Measurements from ENCODE around the gene UBA6. TPM values are rescaled to one million over a fixed set of nuclear protein-coding genes. Genes with fewer than 3 reads are reported as not detected.

The UBA6 gene
- total RNA-seq, 1 donor from 2014 or later: 20.5 TPM

GRCh38 chr4:67604749-67605148 lies 96.2 kb downstream of the UBA6 start:
- intact Hi-C loops (cut with DNase I): no loop called here
- DNase-seq (no peak), ATAC-seq (ENCODE audit: poor library complexity) (no peak)

GRCh38 chr4:67604029-67604381 lies 97.0 kb downstream of the UBA6 start:
- DNase-seq: no peak
- no peak for ATAC-seq (ENCODE audit: poor library complexity)
- intact Hi-C loops (cut with DNase I): no loop called here

- ATAC-seq (ENCODE audit: poor library complexity) (no peak), DNase-seq (no peak)
- intact Hi-C loops (cut with DNase I): no loop called here
These were observed 97.5 kb downstream of the UBA6 start for GRCh38 chr4:67603310-67604028.

GRCh38 chr4:67593741-67594175 lies 107.2 kb downstream of the UBA6 start:
- DNase-seq (no peak), ATAC-seq (ENCODE audit: poor library complexity) (peak; percentile 85)
- intact Hi-C loops (cut with DNase I): no loop called here

GRCh38 chr4:67587156-67587555 lies 113.8 kb downstream of the UBA6 start:
- no peak for DNase-seq
- ATAC-seq (ENCODE audit: poor library complexity): no peak
- intact Hi-C loops (cut with DNase I): no loop called here

- intact Hi-C loops (cut with DNase I): no loop called here
- no peak for DNase-seq
- no peak for ATAC-seq (ENCODE audit: poor library complexity)
These were observed 116.5 kb downstream of the UBA6 start for GRCh38 chr4:67584496-67584895.

- ATAC-seq (ENCODE audit: poor library complexity): no peak
- intact Hi-C loops (cut with DNase I): no loop called here
- no peak for DNase-seq
These were observed 119.0 kb downstream of the UBA6 start for GRCh38 chr4:67581913-67582312.

GRCh38 chr4:67581208-67581857 lies 119.6 kb downstream of the UBA6 start:
- ATAC-seq (ENCODE audit: poor library complexity): no peak
- DNase-seq: no peak
- intact Hi-C loops (cut with DNase I): no loop called here

- ATAC-seq (ENCODE audit: poor library complexity) (no peak), DNase-seq (no peak)
- intact Hi-C loops (cut with DNase I): no loop called here
These were observed 120.4 kb downstream of the UBA6 start for GRCh38 chr4:67580577-67580976.

- ATAC-seq (ENCODE audit: poor library complexity) (no peak), DNase-seq (no peak)
- intact Hi-C loops (cut with DNase I): no loop called here
These were observed 124.4 kb downstream of the UBA6 start for GRCh38 chr4:67576538-67576937.

- no peak for DNase-seq
- no peak for ATAC-seq (ENCODE audit: poor library complexity)
- intact Hi-C loops (cut with DNase I): no loop called here
These were observed 124.9 kb downstream of the UBA6 start for GRCh38 chr4:67576059-67576466.

GRCh38 chr4:67575232-67576058 lies 125.5 kb downstream of the UBA6 start:
- DNase-seq (no peak), ATAC-seq (ENCODE audit: poor library complexity) (no peak)
- intact Hi-C loops (cut with DNase I): no loop called here

GRCh38 chr4:67573193-67573592 lies 127.8 kb downstream of the UBA6 start:
- ATAC-seq (ENCODE audit: poor library complexity): no peak
- intact Hi-C loops (cut with DNase I): no loop called here
- no peak for DNase-seq

- ATAC-seq (ENCODE audit: poor library complexity) (no peak), DNase-seq (no peak)
- intact Hi-C loops (cut with DNase I): no loop called here
These were observed 129.0 kb downstream of the UBA6 start for GRCh38 chr4:67571975-67572374.

GRCh38 chr4:67570537-67570936 lies 130.4 kb downstream of the UBA6 start:
- ATAC-seq (ENCODE audit: poor library complexity): no peak
- no peak for DNase-seq
- intact Hi-C loops (cut with DNase I): no loop called here

- intact Hi-C loops (cut with DNase I): no loop called here
- no peak for ATAC-seq (ENCODE audit: poor library complexity)
- no peak for DNase-seq
These were observed 132.1 kb downstream of the UBA6 start for GRCh38 chr4:67568820-67569219.

GRCh38 chr4:67566335-67566734 lies 134.6 kb downstream of the UBA6 start:
- intact Hi-C loops (cut with DNase I): no loop called here
- DNase-seq (no peak), ATAC-seq (ENCODE audit: poor library complexity) (no peak)

- intact Hi-C loops (cut with DNase I): no loop called here
- ATAC-seq (ENCODE audit: poor library complexity): no peak
- DNase-seq: no peak
These were observed 135.7 kb downstream of the UBA6 start for GRCh38 chr4:67565284-67565683.

Measured in Right ventricle myocardium superior (tissue), 1 donor.